ENCODE data around the gene TCEA3. TPM values are rescaled to one million over a fixed set of nuclear protein-coding genes. Genes with fewer than 3 reads are reported as not detected.
A peak's percentile ranks its signal among the peaks of the same experiment; 100 is the strongest.

Gene TCEA3
- total RNA-seq, 1 donor from 2014 or later, result 16.9 TPM

DNA sequence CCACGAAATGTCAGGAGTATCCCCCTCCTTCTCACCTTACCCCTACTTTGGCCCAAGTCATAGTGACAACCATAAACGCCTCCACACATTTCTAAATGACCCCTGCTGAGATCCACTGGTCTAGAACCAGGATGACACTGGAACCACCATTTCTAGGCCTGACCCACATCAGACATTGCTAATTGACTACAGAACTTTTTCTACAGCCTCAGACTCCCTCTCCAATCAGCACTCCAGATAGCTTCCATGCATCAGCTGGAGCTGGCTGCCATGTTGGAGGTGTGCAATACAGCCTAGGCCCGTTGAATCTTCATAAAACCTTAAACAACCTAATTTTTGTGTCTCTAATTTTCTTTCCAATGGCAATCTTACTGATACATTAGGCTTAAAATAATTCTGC is 18.6 kb downstream of the TCEA3 start:
- DNase-seq (ENCODE audit: low spot score), result no peak
- TF ChIP-seq CTCF (IDR thresholded peaks at IDR 0.05), result no peak
- no peak overlapping the region for H3K4me3 Mint-ChIP-seq (ENCODE audit: unreplicated experiment)
- peaks cover 45% of the 10 kb centered on the region for H3K4me1 Mint-ChIP-seq (ENCODE audit: low read depth)
- no peak overlapping the region for H3K27ac Mint-ChIP-seq (ENCODE audit: unreplicated experiment)
- peaks cover 2% of the 10 kb centered on the region for H3K36me3 Mint-ChIP-seq (ENCODE audit: low read depth)
- no peaks in the 10 kb centered on the region for H3K9me3 Mint-ChIP-seq (ENCODE audit: low read depth)
- H3K27me3 Mint-ChIP-seq (ENCODE audit: low read depth), result no peaks in the 10 kb centered on the region

GRCh38 chr1:23403735-23404486 is 20.6 kb downstream of the TCEA3 start:
- no peak overlapping the region for H3K4me3 Mint-ChIP-seq (ENCODE audit: unreplicated experiment)

DNA sequence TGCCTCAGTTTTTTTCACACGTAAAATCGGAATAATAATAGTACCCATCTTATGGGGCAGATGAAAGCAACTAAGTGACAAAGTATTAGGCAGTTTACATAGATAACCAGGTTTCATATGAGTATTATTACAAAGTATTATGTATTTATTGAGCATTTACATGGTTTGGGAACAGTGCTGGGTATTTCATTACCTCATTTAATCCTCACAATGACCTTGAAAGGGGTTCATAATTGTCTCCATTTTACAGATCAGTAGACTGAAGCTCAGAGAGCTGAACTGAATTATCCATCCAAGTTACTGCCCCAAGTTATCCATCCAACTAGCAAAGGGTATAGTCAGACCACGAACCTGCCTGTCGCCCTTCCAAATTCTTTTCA is 21.2 kb downstream of the TCEA3 start:
- Mint-ChIP-seq H3K27me3 (ENCODE audit: low read depth) (no peaks in the 10 kb centered on the region), H3K4me3 (ENCODE audit: unreplicated experiment) (no peak overlapping the region), H3K4me1 (ENCODE audit: low read depth) (peaks cover 37% of the 10 kb centered on the region), H3K27ac (ENCODE audit: unreplicated experiment) (peak overlapping the region; percentile 87), H3K36me3 (ENCODE audit: low read depth) (peaks cover 2% of the 10 kb centered on the region), H3K9me3 (ENCODE audit: low read depth) (no peaks in the 10 kb centered on the region)
- no peak for DNase-seq (ENCODE audit: low spot score)
- no peak for TF ChIP-seq CTCF (IDR thresholded peaks at IDR 0.05)

More at GRCh38 chr1:23403735-23404486, 20.6 kb downstream of the TCEA3 start:
- Mint-ChIP-seq H3K36me3 (ENCODE audit: low read depth) (peaks cover 2% of the 10 kb centered on the region), H3K27ac (ENCODE audit: unreplicated experiment) (peak overlapping the region; percentile 87), H3K4me1 (ENCODE audit: low read depth) (peaks cover 37% of the 10 kb centered on the region), H3K27me3 (ENCODE audit: low read depth) (no peaks in the 10 kb centered on the region), H3K9me3 (ENCODE audit: low read depth) (no peaks in the 10 kb centered on the region)
- peak; percentile 97 for DNase-seq (ENCODE audit: low spot score)
- peak; percentile 97 for TF ChIP-seq CTCF (IDR thresholded peaks at IDR 0.05)

GRCh38 chr1:23403038-23403336 is 21.6 kb downstream of the TCEA3 start:
- peaks cover 2% of the 10 kb centered on the region for H3K36me3 Mint-ChIP-seq (ENCODE audit: low read depth)
- H3K27ac Mint-ChIP-seq (ENCODE audit: unreplicated experiment), result peak overlapping the region; percentile 87
- DNase-seq (ENCODE audit: low spot score), result no peak
- H3K9me3 Mint-ChIP-seq (ENCODE audit: low read depth), result no peaks in the 10 kb centered on the region
- no peak overlapping the region for H3K4me3 Mint-ChIP-seq (ENCODE audit: unreplicated experiment)
- H3K4me1 Mint-ChIP-seq (ENCODE audit: low read depth), result peaks cover 37% of the 10 kb centered on the region
- TF ChIP-seq CTCF (IDR thresholded peaks at IDR 0.05), result no peak
- H3K27me3 Mint-ChIP-seq (ENCODE audit: low read depth), result no peaks in the 10 kb centered on the region

- no peaks in the 10 kb centered on the region for H3K27me3 Mint-ChIP-seq (ENCODE audit: low read depth)
- H3K27ac Mint-ChIP-seq (ENCODE audit: unreplicated experiment), result peak overlapping the region; percentile 87
- peaks cover 37% of the 10 kb centered on the region for H3K4me1 Mint-ChIP-seq (ENCODE audit: low read depth)
- H3K36me3 Mint-ChIP-seq (ENCODE audit: low read depth), result peaks cover 2% of the 10 kb centered on the region
- no peak for TF ChIP-seq CTCF (IDR thresholded peaks at IDR 0.05)
- no peaks in the 10 kb centered on the region for H3K9me3 Mint-ChIP-seq (ENCODE audit: low read depth)
- H3K4me3 Mint-ChIP-seq (ENCODE audit: unreplicated experiment), result no peak overlapping the region
- DNase-seq (ENCODE audit: low spot score), result no peak
Observed at GRCh38 chr1:23402286-23403037, 22.1 kb downstream of the TCEA3 start.
